Activated effector memory CD4-positive, alpha-beta T cell treated with Interleukin-2 at 50 U/mL for 16 hours (primary cell): Measurements from ENCODE around the gene APOL4.

Experiments
- DNase-seq: peaks from one replicate; pipeline ENCODE4 v3.0.0-alpha.2; 2020

APOL4 gene

GRCh38 chr22:36151006-36151595, 50.5 kb downstream of the APOL4 start:
- no peak for DNase-seq

DNA sequence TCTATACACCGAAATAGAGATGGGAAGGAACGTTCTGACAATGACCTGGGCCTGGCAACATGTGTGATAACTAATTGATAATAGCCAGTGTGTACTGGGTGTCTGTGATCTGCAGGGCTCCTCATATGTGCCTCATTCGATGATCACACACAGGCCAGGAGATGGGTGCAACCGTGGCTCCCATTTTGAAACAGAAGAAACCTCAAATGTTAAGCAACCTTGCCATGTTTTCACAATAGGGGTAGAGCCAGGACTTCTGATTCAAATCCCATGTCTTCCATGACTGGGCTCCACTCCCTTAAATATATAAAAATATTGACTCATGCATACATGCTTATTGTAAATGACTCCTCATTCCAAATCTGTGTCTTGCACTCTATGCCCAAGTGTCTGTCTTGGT, 52.2 kb downstream of the APOL4 start:
- no peak for DNase-seq

DNA sequence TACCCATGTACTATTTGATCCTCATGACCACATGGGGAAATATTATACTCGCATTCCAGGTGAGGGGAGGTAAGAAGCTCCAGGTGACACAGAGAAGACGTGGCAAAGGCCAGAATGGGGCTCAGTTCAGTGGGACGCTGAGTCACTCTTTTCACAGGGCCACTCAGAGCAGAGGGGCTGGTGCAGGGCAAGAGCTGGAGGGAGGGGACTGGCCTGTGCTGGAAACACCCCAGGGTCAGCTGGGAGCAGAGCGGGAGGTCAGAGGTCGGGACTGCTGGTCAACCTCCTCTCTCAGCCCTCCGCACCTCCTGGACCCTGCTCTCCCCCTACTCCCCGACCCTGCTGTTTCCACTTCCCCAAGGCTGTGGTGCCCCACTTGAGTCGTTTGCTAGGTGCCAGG, 53.2 kb downstream of the APOL4 start:
- no peak for DNase-seq

DNA sequence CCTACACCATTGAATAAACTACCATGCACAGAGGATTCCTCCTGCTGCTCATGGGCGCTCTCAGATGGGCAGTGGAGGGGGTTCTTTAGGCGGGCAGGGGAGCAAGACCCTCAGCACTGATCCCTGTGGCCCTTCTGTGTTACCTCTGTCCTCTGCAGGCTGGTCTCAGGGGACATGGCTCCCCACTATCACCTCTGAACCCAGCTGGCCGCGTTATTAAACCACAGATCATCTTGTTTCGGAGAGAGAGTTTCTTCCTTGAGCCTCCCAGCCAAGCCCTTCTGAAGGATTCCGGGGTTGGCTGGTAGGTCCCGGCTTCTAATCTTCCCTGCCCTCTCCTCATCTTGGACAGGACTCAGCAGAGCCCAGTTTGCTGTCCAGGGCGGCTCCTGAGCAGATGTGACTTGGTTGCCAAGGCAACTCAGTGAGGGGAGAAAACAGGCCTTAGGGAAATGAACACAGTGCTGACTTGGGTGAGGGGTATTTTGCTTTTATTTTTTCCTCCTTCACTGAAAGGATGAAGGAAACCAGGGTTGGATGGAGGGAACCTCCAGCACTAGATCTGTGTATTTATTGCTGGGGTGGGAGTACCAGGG, 54.3 kb downstream of the APOL4 start:
- no peak for DNase-seq

DNA sequence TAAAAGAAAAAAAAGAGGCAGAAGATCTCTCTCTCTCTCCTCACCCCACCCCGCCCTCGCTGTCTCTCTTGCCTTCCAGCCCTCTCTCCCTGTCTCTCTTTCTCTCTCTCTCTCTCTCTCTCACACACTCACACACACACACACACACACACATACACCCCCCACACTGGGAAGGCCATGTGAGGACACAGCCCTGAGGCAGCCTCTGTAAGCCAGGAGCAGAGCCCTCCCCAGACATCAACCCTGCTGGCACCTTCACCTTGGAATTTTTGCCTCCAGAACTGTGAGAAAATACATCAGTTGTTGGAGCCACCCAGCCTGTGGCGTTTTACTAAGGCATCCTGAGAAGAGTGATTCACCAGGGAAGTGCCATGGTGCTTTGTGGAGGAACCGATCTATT, 55.7 kb downstream of the APOL4 start:
- no peak for DNase-seq

DNA sequence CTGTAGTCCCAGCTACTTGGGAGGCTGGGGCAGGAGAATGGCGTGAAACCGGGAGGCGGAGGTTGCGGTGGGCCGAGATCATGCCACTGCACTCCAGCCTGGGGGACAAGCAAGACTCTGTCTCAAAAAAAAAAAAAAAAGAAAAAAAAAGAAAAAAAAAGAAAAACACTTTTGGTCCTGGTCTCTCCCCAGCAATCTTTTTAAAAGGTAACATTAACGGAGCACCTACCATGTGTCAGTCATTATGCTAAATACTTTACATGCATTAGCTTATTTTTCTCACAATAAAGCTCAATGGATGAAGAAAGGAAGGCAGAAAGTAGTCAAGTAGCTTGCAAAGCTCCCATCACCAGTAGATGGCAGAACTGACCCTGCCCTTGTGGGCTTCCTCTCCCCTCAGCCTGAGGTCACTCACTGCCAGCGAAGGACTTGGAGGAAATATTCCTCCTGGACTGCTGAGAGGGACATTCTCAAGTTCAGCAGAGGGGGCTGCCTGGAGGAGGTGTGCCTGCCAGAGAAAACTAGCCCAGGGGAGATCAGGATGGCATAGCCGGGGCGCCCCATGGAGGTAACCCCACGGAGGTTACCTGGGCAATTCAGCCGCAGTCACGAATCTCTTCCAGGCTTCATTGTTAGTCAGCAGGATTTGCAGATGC, 56.6 kb downstream of the APOL4 start:
- no peak for DNase-seq

DNA sequence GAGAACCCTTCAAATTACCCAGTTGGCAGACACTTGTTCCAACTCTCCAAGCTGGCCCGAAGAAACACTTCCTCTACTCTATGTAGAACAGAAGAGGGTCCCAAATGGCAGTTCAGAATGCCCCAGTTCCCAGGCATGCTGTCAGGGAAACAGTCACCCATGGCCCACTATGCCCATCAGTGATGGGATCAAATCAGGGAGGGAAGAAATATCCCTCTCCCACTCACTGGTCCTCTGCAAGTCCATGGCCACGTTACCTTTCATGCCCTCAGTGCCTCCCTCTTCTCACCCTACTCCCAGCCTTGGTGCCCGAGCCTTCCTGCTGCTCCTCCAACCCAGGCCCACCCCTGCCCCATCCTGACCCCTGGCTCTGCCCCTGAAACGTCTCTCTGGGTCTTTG, 57.7 kb downstream of the APOL4 start:
- DNase-seq, result no peak

- no peak for DNase-seq
Measured at GRCh38 chr22:36143066-36143815, 58.4 kb downstream of the APOL4 start.

DNA sequence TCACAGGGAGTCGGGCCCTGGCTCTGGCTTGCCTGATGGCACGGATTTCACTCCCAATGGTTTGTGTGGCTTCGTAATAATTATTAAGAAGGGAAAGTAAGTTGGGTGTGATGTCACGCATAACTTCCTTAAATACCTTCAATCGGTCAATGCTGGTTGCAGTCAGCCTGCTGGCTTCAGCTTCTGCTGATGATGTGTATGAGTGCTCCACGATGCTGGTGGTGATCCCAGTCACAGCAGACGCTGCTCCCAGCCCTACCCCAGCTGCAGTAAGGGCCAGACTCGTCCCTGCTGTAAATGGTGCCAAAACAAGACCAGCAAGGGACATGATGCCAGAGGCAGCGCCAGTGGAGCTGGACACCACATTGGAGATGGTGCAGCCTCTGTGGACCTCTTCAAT, 60.1 kb downstream of the APOL4 start:
- DNase-seq, result no peak
